H1 (cell line): ENCODE data around the gene GADL1. TPM values are rescaled to one million over a fixed set of nuclear protein-coding genes. Genes with fewer than 3 reads are reported as not detected.

Experiments used
- CTCF ChIA-PET: fragments of 300-600 bp; sonication (Branson Sonifier 250); formaldehyde crosslinking; loops from one replicate; lab custom pipeline; 2021; ENCODE audit not compliant: partially characterized antibody; lab: Charles Lee
- POLR2A ChIA-PET: fragments of 300-600 bp; sonication (Branson Sonifier 250); formaldehyde crosslinking; loops from one replicate; lab custom pipeline; 2021; ENCODE audit warnings: inconsistent platforms; ENCODE audit not compliant: partially characterized antibody; lab: Charles Lee
- DNase-seq, 2 experiments: peaks; one replicate each; pipeline versions ENCODE4 v3.0.0 to v3.0.0-alpha.2; 2010 to 2022; ENCODE audit warnings: low spot score in 2 of 2, low read depth in 1 of 2, mixed read lengths in 1 of 2
- FAIRE-seq: peaks from 2 replicates; lab custom pipeline; 2011; peaks lifted over from hg19 to GRCh38; lab: Jason Lieb, UNC
- H2AFZ ChIP-seq: 2 replicates; pipeline ENCODE4 v1.8.1; 2012; ENCODE audit warnings: low read length, inconsistent platforms
- H2AK5ac ChIP-seq: 2 replicates; pipeline ENCODE4 v1.6.1; 2013; ENCODE audit warnings: low read depth, low read length
- H2BK120ac ChIP-seq: replicated peaks from 2 replicates; pipeline ENCODE3; 2013; ENCODE audit warnings: low read depth, low read length, inconsistent platforms
- H2BK12ac ChIP-seq: 2 replicates; pipeline ENCODE4 v1.6.1; 2013; ENCODE audit warnings: low read depth, low read length
- H2BK15ac ChIP-seq: 2 replicates; pipeline ENCODE4 v1.6.1; 2013; ENCODE audit warnings: low read length
- H2BK20ac ChIP-seq: 2 replicates; pipeline ENCODE4 v1.6.1; 2013; ENCODE audit warnings: low read length
- H2BK5ac ChIP-seq: 2 replicates; pipeline ENCODE4 v1.6.1; 2013; ENCODE audit warnings: low read depth, low read length
- H3K14ac ChIP-seq: 2 replicates; pipeline ENCODE4 v1.6.1; 2013; ENCODE audit warnings: inconsistent platforms; ENCODE audit not compliant: insufficient read length
- H3K18ac ChIP-seq: 2 replicates; pipeline ENCODE4 v1.6.1; 2013; ENCODE audit warnings: low read length; ENCODE audit errors: extremely low read depth
- H3K23ac ChIP-seq: 2 replicates; pipeline ENCODE4 v1.6.1; 2013; ENCODE audit warnings: inconsistent platforms; ENCODE audit not compliant: insufficient read length
- H3K23me2 ChIP-seq: 2 replicates; pipeline ENCODE4 v1.6.1; 2013; ENCODE audit warnings: low read depth, low read length
- H3K27ac ChIP-seq: 2 replicates; pipeline ENCODE4 v1.6.1; 2011; ENCODE audit warnings: low read depth, low read length, inconsistent platforms
- H3K27me3 ChIP-seq, 4 experiments: replicated peaks in 1 of 4; 1 replicate in 1 of 4; 2 replicates in 3 of 4; pipeline versions ENCODE4 v1.6.1 to v1.8.1; 2011 to 2013; ENCODE audit warnings: low read length in 3 of 4, mild to moderate bottlenecking in 3 of 4, inconsistent platforms in 2 of 4, mixed read lengths in 2 of 4, moderate library complexity in 1 of 4; ENCODE audit not compliant: control insufficient read depth in 3 of 4, insufficient read depth in 3 of 4; ENCODE audit errors: extremely low read depth in 1 of 4
- H3K36me3 ChIP-seq, 4 experiments: 2 replicates each; pipeline versions ENCODE4 v1.6.1 to v1.8.1; 2011 to 2013; ENCODE audit warnings: mild to moderate bottlenecking in 4 of 4, low read length in 3 of 4, moderate library complexity in 2 of 4, control low read depth in 1 of 4, inconsistent platforms in 1 of 4; ENCODE audit not compliant: insufficient read depth in 4 of 4, control insufficient read depth in 2 of 4
- H3K4ac ChIP-seq: replicated peaks from 2 replicates; pipeline ENCODE3; 2013; ENCODE audit warnings: low read length, low read depth, mixed read lengths, inconsistent platforms; ENCODE audit not compliant: insufficient read length
- H3K4me1 ChIP-seq, 4 experiments: replicated peaks in 1 of 4; 1 replicate in 1 of 4; 2 replicates in 3 of 4; pipeline versions ENCODE4 v1.6.1 to v1.8.1; 2011 to 2013; ENCODE audit warnings: low read length in 3 of 4, inconsistent platforms in 2 of 4, mixed read lengths in 1 of 4; ENCODE audit not compliant: insufficient read depth in 4 of 4, control insufficient read depth in 3 of 4
- H3K4me2 ChIP-seq, 2 experiments: 2 replicates each; pipeline versions ENCODE4 v1.6.1 to v1.8.1; 2011 to 2013; ENCODE audit warnings: low read depth in 2 of 2, low read length in 2 of 2, control low read depth in 1 of 2, inconsistent platforms in 1 of 2, mild to moderate bottlenecking in 1 of 2; ENCODE audit not compliant: insufficient read depth in 1 of 2
- H3K4me3 ChIP-seq, 4 experiments: fragments of 200-600, 300-600 bp in 1 of 4; sonication (generic), shearing (Covaris generic), sonication (Bioruptor Twin) in 1 of 4; 2 replicates each; pipeline versions ENCODE4 v1.5.1 to v1.8.1; 2011 to 2016; ENCODE audit warnings: low read length in 4 of 4, low read depth in 3 of 4, control low read depth in 2 of 4, inconsistent platforms in 2 of 4, mild to moderate bottlenecking in 2 of 4, mixed read lengths in 1 of 4, moderate library complexity in 1 of 4; ENCODE audit not compliant: insufficient read depth in 2 of 4; ENCODE audit errors: extremely low read depth in 1 of 4
- H3K56ac ChIP-seq: replicated peaks from 2 replicates; pipeline ENCODE3; 2013; ENCODE audit warnings: low read depth, mild to moderate bottlenecking, mixed read lengths, low read length, inconsistent platforms; ENCODE audit not compliant: insufficient read length
- H3K79me1 ChIP-seq: 2 replicates; pipeline ENCODE4 v1.6.1; 2013; ENCODE audit warnings: low read depth, low read length, control low read depth
- H3K79me2 ChIP-seq, 2 experiments: 2 replicates each; pipeline versions ENCODE4 v1.6.1 to v1.8.1; 2012 to 2013; ENCODE audit warnings: low read length in 2 of 2, mild to moderate bottlenecking in 2 of 2, inconsistent platforms in 1 of 2; ENCODE audit not compliant: insufficient read depth in 2 of 2, control insufficient read depth in 1 of 2
- H3K9ac ChIP-seq, 4 experiments: replicated peaks in 1 of 4; 1 replicate in 1 of 4; 2 replicates in 3 of 4; pipeline versions ENCODE4 v1.6.1 to v1.8.1; 2011 to 2013; ENCODE audit warnings: low read depth in 3 of 4, low read length in 3 of 4, control low read depth in 2 of 4, mild to moderate bottlenecking in 2 of 4, moderate library complexity in 2 of 4, inconsistent platforms in 1 of 4; ENCODE audit errors: extremely low read depth in 1 of 4
- H3K9me3 ChIP-seq, 2 experiments: 2 replicates each; pipeline versions ENCODE4 v1.6.1 to v1.8.1; 2012 to 2013; ENCODE audit warnings: mild to moderate bottlenecking in 2 of 2, moderate library complexity in 2 of 2, control low read depth in 1 of 2, inconsistent platforms in 1 of 2, low read depth in 1 of 2, low read length in 1 of 2, mixed read lengths in 1 of 2; ENCODE audit not compliant: insufficient read depth in 2 of 2
- H4K20me1 ChIP-seq, 2 experiments: replicated peaks in 1 of 2; 2 replicates each; pipeline versions ENCODE3 to v1.8.1; 2011 to 2013; ENCODE audit warnings: inconsistent platforms in 2 of 2, low read length in 2 of 2, mild to moderate bottlenecking in 1 of 2; ENCODE audit not compliant: insufficient read depth in 2 of 2, control insufficient read depth in 1 of 2
- H4K5ac ChIP-seq: 2 replicates; pipeline ENCODE4 v1.6.1; 2013; ENCODE audit warnings: low read length, low read depth, mixed read lengths, inconsistent platforms; ENCODE audit not compliant: insufficient read length
- H4K8ac ChIP-seq: 2 replicates; pipeline ENCODE4 v1.8.0; 2013; ENCODE audit warnings: mild to moderate bottlenecking, moderate library complexity, low read length, inconsistent platforms; ENCODE audit not compliant: insufficient read depth; ENCODE audit errors: extremely low read depth
- H4K91ac ChIP-seq: replicated peaks from 2 replicates; pipeline ENCODE3; 2013; ENCODE audit warnings: low read length, mixed read lengths, inconsistent platforms; ENCODE audit not compliant: insufficient read length
- SRF ChIP-seq: IDR thresholded peaks from 2 replicates; pipeline ENCODE4 v1.6.1; 2011; ENCODE audit warnings: mild to moderate bottlenecking, low read depth, low read length, moderate library complexity
- WGBS, 2 experiments: shearing (Covaris generic) in 1 of 2; methylation state at CpG; one replicate each; pipeline versions ENCODE4 v1.1.6 to v1.1.7; 2013 to 2015; ENCODE audit warnings: low lambda C conversion rate in 2 of 2, mixed read lengths in 2 of 2, inconsistent platforms in 1 of 2, low coverage in 1 of 2, missing lambda C conversion rate in 1 of 2; ENCODE audit not compliant: insufficient replicate concordance in 2 of 2, insufficient coverage in 1 of 2, insufficient read length in 1 of 2; ENCODE audit errors: extremely low coverage in 1 of 2, missing lambda C conversion rate in 1 of 2; 5-methylcytosine and 5-hydroxymethylcytosine counted together
- polyA plus RNA-seq, 7 experiments: library from polyadenylated mRNA; depleted of rRNA in 3 of 7; stranded (reverse) in 5 of 7; unstranded in 2 of 7; fragments of >200 nt in 5 of 7; fragments of 200-250 nt in 2 of 7; gene quantifications; 1 replicate in 5 of 7; 2 replicates in 1 of 7; 4 replicates in 1 of 7; pipeline versions ENCODE4 v1.2.1 to v1.2.3, GENCODE V29; 2011 to 2013; ENCODE audit warnings: missing spikeins in 2 of 7, mixed read lengths in 2 of 7
- total RNA-seq: library from RNA; stranded (reverse); fragmentation: NEBNext Ultra II Directional; extraction: Animal tissue kit (Norgen Biotek cat#: 25700); gene quantifications from 2 replicates; pipeline ENCODE4 v1.2.1, GENCODE V29; 2021

GADL1 gene
- total and polyA plus RNA-seq, 2 of the 8 experiments (the other 6 are each of a cell fraction or from before 2014, with no cell fraction given), result 0.03 to 0.30 TPM

- Histone ChIP-seq H2AFZ (no peak overlapping the region), H4K91ac (peak overlapping the region; percentile 26), H3K14ac (no peak overlapping the region), H4K20me1 (no peaks in the 10 kb centered on the region), H2AK5ac (no peak overlapping the region), H2BK120ac (no peak overlapping the region), H3K79me2 (no peaks in the 10 kb centered on the region), H2BK20ac (no peak overlapping the region), H3K4ac (no peak overlapping the region), H2BK5ac (no peak overlapping the region), H3K9ac (no peak overlapping the region), H4K5ac (no peak overlapping the region), H3K9me3 (no peaks in the 10 kb centered on the region), H3K27me3 (peaks cover 0 to 2% (median 0%) of the 10 kb centered on the region in 4 experiments; a peak in 1 of 7 replicates), H3K4me1 (no peaks in the 10 kb centered on the region), H3K79me1 (no peaks in the 10 kb centered on the region), H2BK12ac (no peak overlapping the region), H2BK15ac (no peak overlapping the region), H3K27ac (no peak overlapping the region), H3K23me2 (no peaks in the 10 kb centered on the region; the same call in 1 of the 2 replicates), H3K4me3 (no peak overlapping the region), H3K36me3 (no peaks in the 10 kb centered on the region), H4K8ac (no peak overlapping the region), H3K23ac (no peak overlapping the region), H3K4me2 (no peak overlapping the region), H3K18ac (no peak overlapping the region), H3K56ac (no peak overlapping the region)
- TF ChIP-seq SRF, result no peak
- no peak for DNase-seq
- CTCF ChIA-PET, result interaction anchor here (1.4 kb wide), 1 partner anchor 38 kb away, joined by 5 read pairs; no protein-coding TSS in a partner anchor
- FAIRE-seq, result no peak
- POLR2A ChIA-PET, result no interaction called here
- 90% methylated on average over 3 of the region's 3 CpGs; no CpG with 5 or more reads in 1 of the 2 experiments for WGBS, 2 experiments
Observed at GRCh38 chr3:30730967-30731366, 163.5 kb downstream of the GADL1 start.
